Hepatocyte (in vitro differentiated cells): ENCODE results near the gene CDC42BPG. TPM values are rescaled to one million over a fixed set of nuclear protein-coding genes. Genes with fewer than 3 reads are reported as not detected.
A peak's percentile ranks its signal among the peaks of the same experiment; 100 is the strongest.
"Not testable (repeated sequence)": the region's sequence is repeated elsewhere in the genome, so short reads cannot be mapped to it uniquely, and the experiment has no call there.

ENCODE experiments used
- DNase-seq: peaks from one replicate; pipeline ENCODE4 v3.0.0-alpha.2; 2016; ENCODE audit warnings: low spot score
- H2AFZ ChIP-seq: fragments of 200-600 bp; sonication (generic); 2 replicates; pipeline ENCODE4 v1.6.0; 2016; ENCODE audit warnings: antibody characterized with exemption, mild to moderate bottlenecking
- H3K27ac ChIP-seq: fragments of 200-600 bp; sonication (generic); 2 replicates; pipeline ENCODE4 v1.5.1; 2016; ENCODE audit warnings: mild to moderate bottlenecking
- H3K27me3 ChIP-seq: fragments of 200-600 bp; sonication (generic); 2 replicates; pipeline ENCODE4 v1.6.1; 2016
- H3K36me3 ChIP-seq: fragments of 200-600 bp; sonication (generic); replicated peaks from 2 replicates; pipeline ENCODE4 v1.5.1; 2016; ENCODE audit warnings: low read depth; ENCODE audit not compliant: insufficient read depth
- H3K4me1 ChIP-seq: fragments of 200-600 bp; sonication (generic); 2 replicates; pipeline ENCODE4 v1.5.1; 2016; ENCODE audit warnings: mild to moderate bottlenecking, moderate library complexity; ENCODE audit not compliant: insufficient read depth
- H3K4me2 ChIP-seq: fragments of 200-600 bp; sonication (generic); 2 replicates; pipeline ENCODE4 v1.6.0; 2016
- H3K4me3 ChIP-seq: fragments of 200-600 bp; sonication (generic); 2 replicates; pipeline ENCODE4 v1.5.1; 2016; ENCODE audit warnings: mild to moderate bottlenecking
- H3K79me2 ChIP-seq: fragments of 200-600 bp; sonication (generic); 2 replicates; pipeline ENCODE4 v1.6.0; 2017; ENCODE audit warnings: mild to moderate bottlenecking
- H3K9me2 ChIP-seq: fragments of 200-600 bp; sonication (generic); replicated peaks from 2 replicates; pipeline ENCODE4 v1.6.0; 2017; ENCODE audit warnings: mild to moderate bottlenecking; ENCODE audit not compliant: insufficient read depth
- H3K9me3 ChIP-seq: fragments of 200-600 bp; sonication (generic); 2 replicates; pipeline ENCODE4 v1.5.1; 2016; ENCODE audit warnings: low read depth, mild to moderate bottlenecking
- H4K20me1 ChIP-seq: fragments of 200-600 bp; sonication (generic); 2 replicates; pipeline ENCODE4 v1.6.0; 2016; ENCODE audit warnings: mild to moderate bottlenecking; ENCODE audit not compliant: insufficient read depth, poor library complexity, severe bottlenecking
- EZH2 ChIP-seq: fragments of 200-600 bp; sonication (generic); IDR thresholded peaks from 2 replicates; pipeline ENCODE4 v1.6.1; 2016; ENCODE audit warnings: antibody characterized with exemption, mild to moderate bottlenecking, borderline replicate concordance
- EZH2phosphoT487 ChIP-seq: fragments of 200-600 bp; sonication (generic); IDR thresholded peaks from one replicate; pipeline ENCODE4 v1.6.1; 2018; ENCODE audit warnings: antibody characterized with exemption, mild to moderate bottlenecking, low read depth, moderate library complexity; ENCODE audit not compliant: unreplicated experiment, severe bottlenecking
- WGBS: methylation state at CpG from one replicate; pipeline ENCODE4 v1.1.6; 2016; ENCODE audit warnings: low lambda C conversion rate; ENCODE audit errors: missing lambda C conversion rate; 5-methylcytosine and 5-hydroxymethylcytosine counted together
- polyA plus RNA-seq: library from polyadenylated mRNA; unstranded; fragments of >200 nt; fragmentation: Nextera tagmentation; extraction: Ambion mirVana; gene quantifications from 2 replicates; pipeline ENCODE4 v1.2.1, GENCODE V29; 2016
- total RNA-seq: library from RNA; depleted of rRNA; stranded (reverse); fragments of >200 nt; gene quantifications from 2 replicates; pipeline ENCODE4 v1.2.3, GENCODE V29; 2014
- TF ChIP-seq, protein P1 (sequence below): fragments of 200-600 bp; sonication (generic); IDR thresholded peaks from 2 replicates; pipeline ENCODE4 v1.5.1; 2016; ENCODE audit warnings: antibody characterized with exemption, mild to moderate bottlenecking; ENCODE audit not compliant: poor library complexity

The CDC42BPG gene
- total and polyA plus RNA-seq, 2 experiments from 2014 or later: 3.1 to 8.4 TPM

- H4K20me1 ChIP-seq: no peaks in the 10 kb centered on the region
- H3K27me3 ChIP-seq: no peaks in the 10 kb centered on the region
- H3K36me3 ChIP-seq: no peaks in the 10 kb centered on the region
- H3K4me2 ChIP-seq: no peak overlapping the region
- no peak overlapping the region for H3K4me3 ChIP-seq
- DNase-seq: no peak
- H3K9me3 ChIP-seq: no peaks in the 10 kb centered on the region
- H3K27ac ChIP-seq: peak overlapping the region; percentile 63
- H3K9me2 ChIP-seq: no peaks in the 10 kb centered on the region
- TF ChIP-seq EZH2 (no peak), EZH2phosphoT487 (no peak)
- TF ChIP-seq, protein P1, sequence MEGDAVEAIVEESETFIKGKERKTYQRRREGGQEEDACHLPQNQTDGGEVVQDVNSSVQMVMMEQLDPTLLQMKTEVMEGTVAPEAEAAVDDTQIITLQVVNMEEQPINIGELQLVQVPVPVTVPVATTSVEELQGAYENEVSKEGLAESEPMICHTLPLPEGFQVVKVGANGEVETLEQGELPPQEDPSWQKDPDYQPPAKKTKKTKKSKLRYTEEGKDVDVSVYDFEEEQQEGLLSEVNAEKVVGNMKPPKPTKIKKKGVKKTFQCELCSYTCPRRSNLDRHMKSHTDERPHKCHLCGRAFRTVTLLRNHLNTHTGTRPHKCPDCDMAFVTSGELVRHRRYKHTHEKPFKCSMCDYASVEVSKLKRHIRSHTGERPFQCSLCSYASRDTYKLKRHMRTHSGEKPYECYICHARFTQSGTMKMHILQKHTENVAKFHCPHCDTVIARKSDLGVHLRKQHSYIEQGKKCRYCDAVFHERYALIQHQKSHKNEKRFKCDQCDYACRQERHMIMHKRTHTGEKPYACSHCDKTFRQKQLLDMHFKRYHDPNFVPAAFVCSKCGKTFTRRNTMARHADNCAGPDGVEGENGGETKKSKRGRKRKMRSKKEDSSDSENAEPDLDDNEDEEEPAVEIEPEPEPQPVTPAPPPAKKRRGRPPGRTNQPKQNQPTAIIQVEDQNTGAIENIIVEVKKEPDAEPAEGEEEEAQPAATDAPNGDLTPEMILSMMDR: no peak
- peaks cover 12% of the 10 kb centered on the region for H3K4me1 ChIP-seq
- H2AFZ ChIP-seq: no peak overlapping the region
- WGBS: 80% methylated on average over 6 of the region's 6 CpGs
- peaks cover 6% of the 10 kb centered on the region for H3K79me2 ChIP-seq
Measured at GRCh38 chr11:64848214-64848825, 3.9 kb upstream of the CDC42BPG start.

DNA sequence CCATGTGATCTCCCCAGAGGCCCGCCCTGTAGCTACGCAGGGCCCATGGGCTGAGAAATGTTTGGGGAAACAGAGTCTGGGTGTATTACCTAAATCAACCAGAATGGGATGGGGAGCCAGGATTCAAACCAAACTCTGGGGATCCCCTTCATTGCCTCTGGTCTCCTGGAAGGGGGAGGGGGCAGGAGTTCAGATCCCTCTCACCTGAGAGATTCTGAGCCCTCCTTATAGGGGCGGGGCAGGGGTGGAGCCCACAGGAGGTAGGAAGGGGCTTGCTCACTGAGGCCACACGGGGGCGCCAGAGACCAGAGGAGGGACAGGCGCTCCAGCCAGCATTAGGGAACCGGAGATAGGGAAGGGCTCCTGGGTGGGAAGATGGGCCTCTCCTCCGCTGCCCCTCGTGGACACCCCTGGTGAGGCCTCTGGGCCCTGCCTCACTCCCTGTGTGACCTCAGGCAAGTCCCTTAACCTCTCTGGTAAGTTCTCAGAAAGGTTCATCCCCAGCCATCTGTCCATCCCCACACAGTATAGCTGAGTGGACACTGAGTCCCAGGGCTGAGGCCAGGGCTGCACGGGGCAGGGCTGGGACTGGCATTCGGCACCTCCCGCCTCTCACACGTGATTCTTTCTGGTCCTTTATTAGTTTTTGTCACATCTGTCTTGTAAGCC lies 2.7 kb upstream of the CDC42BPG start:
- H3K36me3 ChIP-seq: no peaks in the 10 kb centered on the region
- H3K9me3 ChIP-seq: no peaks in the 10 kb centered on the region
- no peaks in the 10 kb centered on the region for H4K20me1 ChIP-seq
- no peaks in the 10 kb centered on the region for H3K27me3 ChIP-seq
- H3K79me2 ChIP-seq: peaks cover 8% of the 10 kb centered on the region
- no peaks in the 10 kb centered on the region for H3K9me2 ChIP-seq
- no peak overlapping the region for H3K27ac ChIP-seq
- no peak overlapping the region for H2AFZ ChIP-seq
- peak overlapping the region; percentile 16 for H3K4me2 ChIP-seq
- no peak overlapping the region for H3K4me3 ChIP-seq
- H3K4me1 ChIP-seq: peaks cover 24% of the 10 kb centered on the region
- 47% methylated on average over 11 of the region's 13 CpGs for WGBS
- DNase-seq: peak; percentile 98
- TF ChIP-seq, protein P1: peak; percentile 95
- TF ChIP-seq EZH2phosphoT487 (no peak), EZH2 (no peak)

DNA sequence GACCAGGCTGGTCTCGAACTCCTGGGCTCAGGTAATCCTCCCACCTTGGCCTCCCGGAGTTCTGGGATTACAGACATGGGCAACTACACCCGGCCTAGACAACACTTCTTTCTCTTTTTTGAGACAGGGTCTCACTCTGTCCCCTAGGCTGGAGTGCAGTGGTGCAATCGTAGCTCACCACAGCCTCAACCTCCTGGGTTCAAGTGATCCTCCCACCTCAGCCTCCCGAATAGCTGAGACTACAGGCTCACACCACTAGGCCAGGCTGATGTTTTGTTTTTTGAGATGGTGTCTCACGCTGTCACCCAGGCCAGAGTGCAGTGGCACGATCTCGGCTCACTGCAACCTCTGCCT lies 1.3 kb upstream of the CDC42BPG start:
- not testable (repeated sequence) for H3K4me2 ChIP-seq, H3K9me2 ChIP-seq, H3K4me3 ChIP-seq, H3K9me3 ChIP-seq, H3K36me3 ChIP-seq, DNase-seq, H4K20me1 ChIP-seq, H2AFZ ChIP-seq, H3K27ac ChIP-seq, H3K27me3 ChIP-seq
- H3K4me1 ChIP-seq: peaks cover 32% of the 10 kb centered on the region
- H3K79me2 ChIP-seq: peaks cover 15% of the 10 kb centered on the region
- 90% methylated on average over 8 of the region's 8 CpGs for WGBS

DNA sequence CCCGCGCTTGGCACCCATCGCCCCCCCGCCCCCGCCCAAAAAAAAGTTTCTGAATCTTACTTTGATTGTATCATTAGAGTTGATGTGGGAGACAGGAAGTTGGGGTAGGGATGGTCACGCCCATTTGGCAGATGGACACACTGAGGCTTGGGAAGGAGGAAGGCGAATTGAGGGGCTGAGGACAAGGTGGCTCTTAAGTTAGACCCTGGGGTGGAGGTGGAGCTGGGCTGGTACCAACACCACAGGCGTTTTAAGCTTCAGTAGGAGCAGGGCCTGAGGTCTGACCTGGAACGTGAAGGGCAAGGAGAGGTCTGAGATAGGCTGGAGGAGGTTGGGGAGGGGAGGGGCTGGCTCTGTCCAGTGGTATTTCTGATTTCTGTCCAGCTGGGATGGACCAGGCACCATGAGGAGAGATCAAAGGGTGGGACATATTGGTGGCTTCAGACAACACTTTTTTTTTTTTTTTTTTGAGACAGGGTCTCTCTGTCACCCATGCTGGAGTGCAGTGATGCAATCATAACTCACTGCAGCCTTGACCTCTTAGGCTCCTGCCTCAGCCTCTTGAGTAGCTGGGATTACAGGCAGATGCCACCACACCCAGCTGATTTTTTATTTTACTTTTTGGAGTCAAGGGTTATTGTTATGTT lies 799 bp upstream of the CDC42BPG start:
- H2AFZ ChIP-seq: peak overlapping the region; percentile 77
- H3K79me2 ChIP-seq: peaks cover 15% of the 10 kb centered on the region
- no peaks in the 10 kb centered on the region for H3K27me3 ChIP-seq
- peak overlapping the region; percentile 80 for H3K4me3 ChIP-seq
- no peaks in the 10 kb centered on the region for H3K9me2 ChIP-seq
- no peaks in the 10 kb centered on the region for H3K36me3 ChIP-seq
- no peak for DNase-seq
- H4K20me1 ChIP-seq: no peaks in the 10 kb centered on the region
- peak overlapping the region; percentile 87 for H3K4me2 ChIP-seq
- H3K4me1 ChIP-seq: peaks cover 32% of the 10 kb centered on the region
- WGBS: 36% methylated on average over 8 of the region's 9 CpGs
- TF ChIP-seq EZH2phosphoT487 (no peak), EZH2 (no peak)
- TF ChIP-seq, protein P1: no peak
- no peaks in the 10 kb centered on the region for H3K9me3 ChIP-seq
- H3K27ac ChIP-seq: peak overlapping the region; percentile 87
